ENCODE data around the gene PRDX1. TPM values are rescaled to one million over a fixed set of nuclear protein-coding genes. Genes with fewer than 3 reads are reported as not detected.

PRDX1 gene
- 239 TPM for total RNA-seq

DNA sequence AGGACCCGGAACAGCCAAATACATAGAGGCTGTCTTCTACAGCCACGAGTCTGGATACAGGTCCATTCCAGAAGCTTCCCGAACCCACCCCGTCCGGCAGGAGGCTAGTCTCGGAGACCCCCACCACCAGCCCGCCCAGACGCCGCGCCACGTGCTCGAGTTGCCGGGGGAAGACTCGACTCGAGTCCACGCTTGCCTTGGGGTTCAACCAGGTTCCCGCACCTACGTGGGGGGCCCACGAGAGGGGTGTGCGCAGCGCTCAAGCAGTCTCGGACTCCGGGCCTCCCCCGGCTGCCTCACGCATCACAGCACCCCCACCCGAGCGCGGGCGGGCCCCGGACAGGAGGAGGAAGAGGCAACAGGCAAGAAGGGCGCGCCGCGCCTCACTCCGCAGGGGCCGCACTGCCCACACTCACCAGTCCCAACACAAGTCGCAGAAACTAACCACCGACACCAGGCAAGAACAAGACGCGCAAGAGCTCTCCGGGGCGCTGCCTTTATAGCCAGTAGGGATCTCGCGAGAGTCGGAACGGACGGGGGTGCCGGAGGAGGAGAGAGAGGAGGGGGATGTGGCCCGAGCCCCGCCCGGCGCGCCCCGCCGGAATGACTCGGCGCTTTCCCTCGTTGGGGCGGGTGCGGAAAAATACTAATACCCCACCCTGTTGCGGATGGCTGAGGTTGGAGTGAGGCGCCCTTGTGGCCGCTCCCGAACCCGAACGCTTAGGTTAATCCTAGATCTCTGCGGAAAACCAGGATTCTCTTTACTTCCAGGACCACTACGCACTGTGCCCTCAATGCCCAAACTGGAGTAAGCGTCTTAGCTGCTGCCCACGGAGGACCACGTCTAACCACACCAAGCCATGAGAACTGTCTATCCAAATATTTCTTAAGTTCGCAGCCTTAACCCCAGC lies at the start of gene PRDX1:
Gene PRDX1, minus strand, starts transcription at position 472 of the 911 bp plus-strand sequence. CDS start 2,841 bp downstream, outside the sequence.
- Histone ChIP-seq H3K27ac (peak within 1 kb of the TSS; percentile 99), H3K27me3 (no peaks in the 10 kb centered on the region), H3K4me3 (peak within 1 kb of the TSS; percentile 88 to 95), H3K4me1 (peaks cover 43% of the 10 kb centered on the region), H3K9me3 (no peaks in the 10 kb centered on the region), H3K36me3 (peaks cover 0 to 15% of the 10 kb centered on the region in 2 donors)
- peak in 1 of 2 donors; percentile 99 for DNase-seq (ENCODE audit: extremely low spot score in 2 of 2)
- TF ChIP-seq POLR2A (IDR thresholded peaks at IDR 0.05) (peak; percentile 88 to 99), CTCF (IDR thresholded peaks at IDR 0.05) (peak in 1 of 3 experiments; percentile 10), POLR2AphosphoS5 (IDR thresholded peaks at IDR 0.05; ENCODE audit: insufficient read depth in 1 of 2, low read depth in 1 of 2) (peak; percentile 93 to 100)
- intact Hi-C loops (cut with DNase I): loop anchor here (5.0 kb wide), 1 partner anchor 46 kb away; no protein-coding TSS in a partner anchor

- no peak for DNase-seq (ENCODE audit: extremely low spot score in 2 of 2)
- intact Hi-C loops (cut with DNase I): no loop called here
- Histone ChIP-seq H3K36me3 (peaks cover 0 to 29% of the 10 kb centered on the region in 2 donors), H3K9me3 (no peaks in the 10 kb centered on the region), H3K27ac (no peak overlapping the region), H3K27me3 (no peaks in the 10 kb centered on the region), H3K4me3 (no peak overlapping the region), H3K4me1 (peaks cover 17% of the 10 kb centered on the region)
- TF ChIP-seq POLR2AphosphoS5 (IDR thresholded peaks at IDR 0.05; ENCODE audit: insufficient read depth in 1 of 2, low read depth in 1 of 2) (no peak), POLR2A (IDR thresholded peaks at IDR 0.05) (no peak), CTCF (IDR thresholded peaks at IDR 0.05) (no peak)
These were observed 48.9 kb upstream of the PRDX1 start for GRCh38 chr1:45570631-45571030.

- intact Hi-C loops (cut with DNase I): loop anchor here (5.0 to 10.0 kb wide), 3 partner anchors 48 to 555 kb away; partner anchors contain the start of genes HECTD3, PRDX1 and UROD
- Histone ChIP-seq H3K4me3 (no peak overlapping the region), H3K9me3 (no peaks in the 10 kb centered on the region), H3K4me1 (peaks cover 17% of the 10 kb centered on the region), H3K27me3 (no peaks in the 10 kb centered on the region), H3K27ac (peak overlapping the region; percentile 20), H3K36me3 (peaks cover 0 to 33% of the 10 kb centered on the region in 2 donors)
- TF ChIP-seq POLR2AphosphoS5 (IDR thresholded peaks at IDR 0.05; ENCODE audit: insufficient read depth in 1 of 2, low read depth in 1 of 2) (peak in 1 of 2 donors; percentile 65), CTCF (IDR thresholded peaks at IDR 0.05) (peak; percentile 87 to 94 (median 90)), POLR2A (IDR thresholded peaks at IDR 0.05) (no peak)
- no peak for DNase-seq (ENCODE audit: extremely low spot score in 2 of 2)
These were observed 48.4 kb upstream of the PRDX1 start for GRCh38 chr1:45569962-45570581.

- peaks cover 17% of the 10 kb centered on the region for H3K4me1 ChIP-seq
- H3K36me3 ChIP-seq: peaks cover 0 to 33% of the 10 kb centered on the region in 2 donors
- intact Hi-C loops (cut with DNase I): loop anchor here (5.0 to 10.0 kb wide), 3 partner anchors 47 to 555 kb away; partner anchors contain the start of genes HECTD3, PRDX1 and UROD
- no peak overlapping the region for H3K4me3 ChIP-seq
- H3K27me3 ChIP-seq: no peaks in the 10 kb centered on the region
- no peak for DNase-seq (ENCODE audit: extremely low spot score in 2 of 2)
- peak overlapping the region; percentile 20 for H3K27ac ChIP-seq
- H3K9me3 ChIP-seq: no peaks in the 10 kb centered on the region
- TF ChIP-seq POLR2AphosphoS5 (IDR thresholded peaks at IDR 0.05; ENCODE audit: insufficient read depth in 1 of 2, low read depth in 1 of 2) (no peak), POLR2A (IDR thresholded peaks at IDR 0.05) (no peak)
These were observed 47.9 kb upstream of the PRDX1 start for GRCh38 chr1:45569571-45569961.

- no peak for TF ChIP-seq CTCF (IDR thresholded peaks at IDR 0.05)
- TF ChIP-seq POLR2A (IDR thresholded peaks at IDR 0.05): no peak
- no peak for TF ChIP-seq POLR2AphosphoS5 (IDR thresholded peaks at IDR 0.05; ENCODE audit: insufficient read depth in 1 of 2, low read depth in 1 of 2)
- Histone ChIP-seq H3K9me3 (no peaks in the 10 kb centered on the region), H3K36me3 (peaks cover 0 to 42% of the 10 kb centered on the region in 2 donors)
These were observed 46.7 kb upstream of the PRDX1 start for GRCh38 chr1:45568421-45568820.

More at GRCh38 chr1:45568421-45568820, 46.7 kb upstream of the PRDX1 start:
- no peak for DNase-seq (ENCODE audit: extremely low spot score in 2 of 2)
- no peaks in the 10 kb centered on the region for H3K27me3 ChIP-seq
- H3K4me1 ChIP-seq: peaks cover 17% of the 10 kb centered on the region
- intact Hi-C loops (cut with DNase I): loop anchor here (5.0 to 10.0 kb wide), 3 partner anchors 46 to 554 kb away; partner anchors contain the start of genes HECTD3, PRDX1 and UROD
- H3K27ac ChIP-seq: no peak overlapping the region
- H3K4me3 ChIP-seq: no peak overlapping the region
